ENCODE measurements around the gene USP16.
"Not testable (repeated sequence)": the region's sequence is repeated elsewhere in the genome, so short reads cannot be mapped to it uniquely, and the experiment has no call there.

USP16 gene

DNA sequence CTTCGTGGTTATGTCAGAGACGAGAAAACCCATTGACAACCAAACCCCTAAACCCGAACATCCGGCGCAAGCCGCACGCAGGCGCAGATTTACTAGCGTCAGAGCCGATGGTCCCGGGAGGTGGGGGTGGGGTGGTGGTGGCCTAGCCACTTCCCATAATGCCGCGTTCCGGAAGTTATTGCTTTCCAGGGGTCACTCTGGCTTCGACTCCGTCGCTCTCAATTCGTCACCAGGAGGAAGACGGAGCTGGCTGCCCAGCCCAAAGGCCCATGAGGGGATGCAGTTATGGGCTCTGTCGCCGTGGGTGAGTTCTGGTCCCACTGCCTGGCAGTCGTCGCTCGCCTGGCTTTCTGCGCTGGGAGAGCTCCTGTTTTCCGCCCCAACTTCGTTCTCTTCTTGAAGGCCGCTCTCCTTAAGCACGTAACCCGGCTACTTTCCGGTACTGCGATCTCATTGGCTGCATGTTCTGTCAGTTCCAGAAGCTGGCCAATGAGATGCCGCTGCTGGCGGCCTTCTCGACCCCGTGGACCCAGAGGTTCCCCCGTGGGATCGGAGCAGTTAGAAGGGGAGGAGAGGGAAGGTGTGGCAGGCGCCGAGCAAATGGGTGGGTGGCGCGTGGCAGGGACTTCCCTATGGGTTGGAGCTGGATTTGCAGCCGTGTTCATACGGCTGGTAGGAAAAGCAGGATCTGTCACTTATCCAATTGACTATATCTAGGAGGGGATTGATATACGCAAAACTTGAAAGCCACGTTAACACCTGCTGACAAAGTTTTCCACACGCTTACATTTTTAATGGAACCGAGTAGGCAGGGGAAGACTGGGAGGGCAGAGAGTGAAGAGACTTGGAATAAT is at the start of gene USP16:
Gene USP16, plus strand, starts transcription at position 195 of the 854 bp plus-strand sequence. CDS start 3,246 bp downstream, outside the sequence.
- in situ Hi-C loops (cut with MboI; ENCODE audit: low sequenced_read_pairs, unreplicated experiment): no loop called here
- TF ChIP-seq, protein P1, sequence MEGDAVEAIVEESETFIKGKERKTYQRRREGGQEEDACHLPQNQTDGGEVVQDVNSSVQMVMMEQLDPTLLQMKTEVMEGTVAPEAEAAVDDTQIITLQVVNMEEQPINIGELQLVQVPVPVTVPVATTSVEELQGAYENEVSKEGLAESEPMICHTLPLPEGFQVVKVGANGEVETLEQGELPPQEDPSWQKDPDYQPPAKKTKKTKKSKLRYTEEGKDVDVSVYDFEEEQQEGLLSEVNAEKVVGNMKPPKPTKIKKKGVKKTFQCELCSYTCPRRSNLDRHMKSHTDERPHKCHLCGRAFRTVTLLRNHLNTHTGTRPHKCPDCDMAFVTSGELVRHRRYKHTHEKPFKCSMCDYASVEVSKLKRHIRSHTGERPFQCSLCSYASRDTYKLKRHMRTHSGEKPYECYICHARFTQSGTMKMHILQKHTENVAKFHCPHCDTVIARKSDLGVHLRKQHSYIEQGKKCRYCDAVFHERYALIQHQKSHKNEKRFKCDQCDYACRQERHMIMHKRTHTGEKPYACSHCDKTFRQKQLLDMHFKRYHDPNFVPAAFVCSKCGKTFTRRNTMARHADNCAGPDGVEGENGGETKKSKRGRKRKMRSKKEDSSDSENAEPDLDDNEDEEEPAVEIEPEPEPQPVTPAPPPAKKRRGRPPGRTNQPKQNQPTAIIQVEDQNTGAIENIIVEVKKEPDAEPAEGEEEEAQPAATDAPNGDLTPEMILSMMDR (IDR thresholded peaks at IDR 0.05; ENCODE audit: borderline replicate concordance, control extremely low read depth, extremely low read depth, insufficient read depth, missing control alignments): no peak

DNA sequence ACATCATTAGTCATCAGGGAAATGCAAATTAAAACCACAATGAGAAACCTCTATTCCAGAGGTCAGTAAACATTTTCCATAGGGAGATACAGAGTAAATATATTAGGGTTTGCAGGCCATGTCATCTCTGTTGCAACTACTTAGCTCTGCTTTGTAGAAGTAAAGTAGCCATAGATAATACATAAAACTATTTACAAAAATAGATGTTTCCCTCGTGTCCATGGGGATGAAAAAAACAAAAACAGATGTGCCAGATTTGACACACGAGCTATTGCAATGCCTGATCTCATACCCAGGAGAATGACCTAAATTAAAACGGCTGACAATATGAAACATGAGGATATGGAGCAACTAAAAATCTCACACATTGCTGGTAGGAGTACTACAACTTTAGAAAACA is 49.1 kb upstream of the USP16 start:
- in situ Hi-C loops (cut with MboI; ENCODE audit: low sequenced_read_pairs, unreplicated experiment): no loop called here
- TF ChIP-seq, protein P1 (IDR thresholded peaks at IDR 0.05; ENCODE audit: borderline replicate concordance, control extremely low read depth, extremely low read depth, insufficient read depth, missing control alignments): no peak
- no peak for DNase-seq (ENCODE audit: low spot score)

More for the DNA sequence above, at the start of gene USP16:
- peak; percentile 96 for DNase-seq (ENCODE audit: low spot score)

DNA sequence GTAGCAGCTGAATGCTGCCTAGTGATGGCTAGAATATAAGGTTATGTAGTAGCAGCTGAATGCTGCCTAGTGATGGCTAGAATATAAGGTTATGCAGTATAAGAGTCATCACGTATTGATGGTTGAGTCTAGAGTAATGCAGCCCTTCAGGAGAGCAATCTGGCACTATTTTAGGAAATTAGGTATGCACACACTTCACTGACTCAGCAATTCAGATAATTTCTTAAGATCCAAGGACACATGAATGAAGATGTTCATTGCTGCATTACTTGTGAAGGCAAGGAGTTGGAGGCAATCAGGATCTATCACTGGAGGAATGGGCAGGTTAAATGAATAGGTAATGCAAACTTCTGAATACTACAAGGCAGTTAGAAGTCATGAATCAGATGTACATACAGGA is 45.4 kb upstream of the USP16 start:
- DNase-seq (ENCODE audit: low spot score): no peak
- TF ChIP-seq, protein P1 (IDR thresholded peaks at IDR 0.05; ENCODE audit: borderline replicate concordance, control extremely low read depth, extremely low read depth, insufficient read depth, missing control alignments): no peak
- in situ Hi-C loops (cut with MboI; ENCODE audit: low sequenced_read_pairs, unreplicated experiment): no loop called here

DNA sequence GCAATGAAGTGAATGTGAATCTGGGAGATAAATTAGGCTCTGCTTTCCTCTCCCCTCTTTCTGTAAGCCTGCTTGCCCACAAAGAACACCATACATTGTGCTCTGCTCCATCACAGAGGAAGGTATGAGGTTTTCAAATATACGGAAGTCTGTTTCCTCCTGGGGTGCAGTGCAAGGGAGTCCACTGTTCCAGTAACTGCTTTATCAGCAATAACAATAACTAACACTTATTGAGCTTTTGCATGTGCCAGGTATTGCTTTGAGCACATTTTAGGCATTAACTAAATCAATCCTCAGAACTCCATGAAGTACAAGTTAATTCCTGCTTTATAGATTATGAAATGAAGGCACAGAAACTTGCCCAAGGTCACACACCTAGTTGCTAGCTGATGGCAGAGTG is 41.8 kb upstream of the USP16 start:
- in situ Hi-C loops (cut with MboI; ENCODE audit: low sequenced_read_pairs, unreplicated experiment): no loop called here
- DNase-seq (ENCODE audit: low spot score): no peak
- TF ChIP-seq, protein P1 (IDR thresholded peaks at IDR 0.05; ENCODE audit: borderline replicate concordance, control extremely low read depth, extremely low read depth, insufficient read depth, missing control alignments): no peak

DNA sequence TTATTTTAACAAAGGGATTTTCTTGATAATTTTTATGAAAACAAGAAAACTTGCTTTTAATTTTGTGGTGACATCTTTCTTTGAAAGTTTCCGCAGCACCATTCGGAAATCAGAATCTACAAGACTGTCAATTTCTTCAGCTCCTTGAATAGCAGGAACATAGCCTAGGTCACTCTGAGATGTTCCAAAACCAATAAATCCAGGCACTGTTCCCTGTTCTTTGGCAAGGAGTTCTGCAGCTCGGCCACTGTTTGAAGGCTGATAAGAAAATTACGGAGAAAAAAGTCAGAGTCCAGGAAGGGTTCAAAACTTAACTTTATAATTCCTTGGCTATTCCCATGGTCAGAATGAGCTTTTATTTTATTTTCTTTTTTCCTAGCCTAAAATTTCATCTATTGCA is 37.8 kb upstream of the USP16 start:
- in situ Hi-C loops (cut with MboI; ENCODE audit: low sequenced_read_pairs, unreplicated experiment): no loop called here
- no peak for DNase-seq (ENCODE audit: low spot score)

DNA sequence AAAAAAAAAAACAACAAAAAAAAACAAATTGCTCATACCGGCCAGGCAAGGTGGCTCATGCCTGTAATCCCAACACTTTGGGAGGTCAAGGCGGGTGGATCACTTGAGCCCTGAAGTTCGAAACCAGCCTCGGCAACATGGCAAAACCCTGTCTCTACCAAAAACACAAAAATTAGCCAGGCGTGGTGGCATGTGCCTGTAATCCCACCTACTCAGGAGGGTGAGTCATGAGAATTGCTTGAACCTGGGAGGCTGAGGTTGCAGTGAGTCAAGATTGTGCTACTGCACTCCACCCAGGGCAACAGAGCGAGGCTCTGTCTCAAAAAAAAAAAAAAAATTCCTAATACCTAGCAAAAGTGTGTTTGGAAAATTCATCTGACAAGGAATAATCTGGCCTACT is 36.3 kb upstream of the USP16 start:
- in situ Hi-C loops (cut with MboI; ENCODE audit: low sequenced_read_pairs, unreplicated experiment); DNase-seq (ENCODE audit: low spot score): not testable (repeated sequence)

More for the DNA sequence above, 37.8 kb upstream of the USP16 start:
- TF ChIP-seq, protein P1 (IDR thresholded peaks at IDR 0.05; ENCODE audit: borderline replicate concordance, control extremely low read depth, extremely low read depth, insufficient read depth, missing control alignments): no peak

DNA sequence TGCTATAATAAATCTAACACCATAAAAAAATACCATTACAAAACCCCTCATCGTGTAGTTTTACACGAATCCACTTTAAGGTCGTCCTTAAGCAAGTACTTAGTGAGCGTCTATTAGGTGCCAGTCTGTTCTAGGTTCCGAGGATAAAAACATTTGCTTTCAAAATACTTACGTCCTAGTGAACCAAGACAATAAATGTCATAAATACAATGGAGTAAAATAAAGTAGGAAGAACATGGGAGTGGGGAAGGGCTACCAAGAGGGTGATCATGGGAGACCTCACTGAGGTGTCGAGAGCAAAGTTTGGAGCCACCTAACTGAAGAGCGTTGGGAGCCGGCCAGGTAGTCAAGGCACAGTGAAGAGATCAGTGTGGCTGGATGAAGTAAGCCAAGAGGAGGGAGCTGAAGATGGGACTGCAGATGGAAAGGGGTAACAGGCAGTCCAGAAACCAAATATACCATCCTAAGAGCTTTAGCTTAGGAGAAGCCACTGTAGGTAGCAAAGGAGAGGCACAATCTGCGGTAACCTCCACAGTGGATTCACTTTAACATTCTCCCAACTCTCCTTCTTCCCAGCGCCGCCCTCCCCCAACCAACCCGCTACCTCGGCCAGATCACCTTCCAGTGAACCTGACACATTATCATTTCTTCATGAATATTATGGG is 32.5 kb upstream of the USP16 start:
- DNase-seq (ENCODE audit: low spot score): no peak
- in situ Hi-C loops (cut with MboI; ENCODE audit: low sequenced_read_pairs, unreplicated experiment): no loop called here
- TF ChIP-seq, protein P1 (IDR thresholded peaks at IDR 0.05; ENCODE audit: borderline replicate concordance, control extremely low read depth, extremely low read depth, insufficient read depth, missing control alignments): no peak
